ENCODE measurements around the gene PDZD2.

- TF ChIP-seq CTCF (IDR thresholded peaks at IDR 0.05) (no peak), EP300 (IDR thresholded peaks at IDR 0.05) (no peak), POLR2A (IDR thresholded peaks at IDR 0.05) (no peak)
These were observed 374.7 kb downstream of the PDZD2 start for GRCh38 chr5:32013658-32014057.
